Stomach (tissue), 9 donors: Measurements from ENCODE around the gene LMF2. TPM values are rescaled to one million over a fixed set of nuclear protein-coding genes. Genes with fewer than 3 reads are reported as not detected.
A peak's percentile ranks its signal among the peaks of the same experiment; 100 is the strongest.

ENCODE experiments used
- DNase-seq, 2 donors: peaks; one replicate each; pipeline versions ENCODE4 v3.0.0 to v3.0.0-alpha.2; 2013 to 2019
- H3K27ac ChIP-seq, 5 donors: fragments of 200-600 bp in 4 of 5; sonication (generic) in 4 of 5; one replicate each; pipeline ENCODE4 v1.5.1; 2013 to 2019; ENCODE audit warnings: mild to moderate bottlenecking in 1 of 5, moderate library complexity in 1 of 5
- H3K27me3 ChIP-seq, 3 donors: fragments of 200-600 bp; sonication (generic); one replicate each; pipeline ENCODE4 v1.5.1; 2017 to 2019; ENCODE audit warnings: mixed run types in 1 of 3
- H3K36me3 ChIP-seq, 4 donors: fragments of 200-600 bp; sonication (generic); 1 replicate in 3 of 4; 2 replicates in 1 of 4; pipeline ENCODE4 v1.5.1; 2016 to 2019
- H3K4me1 ChIP-seq, 4 donors: fragments of 200-600 bp; sonication (generic); one replicate each; pipeline ENCODE4 v1.5.1; 2016 to 2019
- H3K4me3 ChIP-seq, 4 donors: fragments of 200-600 bp; sonication (generic) in 3 of 4; one replicate each; pipeline ENCODE4 v1.5.1; 2016 to 2019; ENCODE audit warnings: mild to moderate bottlenecking in 1 of 4
- H3K9me3 ChIP-seq, 4 donors: fragments of 200-600 bp; sonication (generic); one replicate each; pipeline ENCODE4 v1.5.1; 2016 to 2019
- CTCF ChIP-seq, 7 experiments: fragments of 450-650 bp in 4 of 7; fragments of 200-600 bp in 3 of 7; sonication (generic) in 3 of 7; IDR thresholded peaks; one replicate each; pipeline ENCODE4 v1.5.1; 2016 to 2019; ENCODE audit warnings: antibody characterized with exemption in 7 of 7, control low read depth in 2 of 7, mild to moderate bottlenecking in 1 of 7
- EP300 ChIP-seq: sonication (generic); formaldehyde crosslinking; IDR thresholded peaks from one replicate; pipeline ENCODE4 v1.6.1; 2017; ENCODE audit warnings: antibody characterized with exemption
- POLR2A ChIP-seq, 4 donors: fragments of 450-650 bp; IDR thresholded peaks; one replicate each; pipeline ENCODE4 v1.6.1; 2016; ENCODE audit warnings: antibody characterized with exemption in 4 of 4, control low read depth in 2 of 4, mild to moderate bottlenecking in 1 of 4, moderate library complexity in 1 of 4
- POLR2AphosphoS5 ChIP-seq, 3 donors: sonication (generic); formaldehyde crosslinking; IDR thresholded peaks; one replicate each; pipeline ENCODE4 v1.6.1; 2016; ENCODE audit warnings: antibody characterized with exemption in 3 of 3
- WGBS, 5 donors: extraction: QIAGEN DNeasy Blood & Tissue Kit in 3 of 5; methylation state at CpG; one replicate each; pipeline versions ENCODE4 v1.1.5 to v1.1.7; 2013 to 2018; 5-methylcytosine and 5-hydroxymethylcytosine counted together
- intact Hi-C: fragments of 100-400 bp; cut with DNase I; formaldehyde crosslinking; loops from one replicate; pipeline ENCODE4 v1.15.1; 2023; ENCODE audit warnings: low total_unique reads
- polyA plus RNA-seq, 3 donors: library from polyadenylated mRNA; stranded (reverse); fragments of 200-250 nt; gene quantifications; one replicate each; pipeline ENCODE4 v1.2.3, GENCODE V29; 2013
- total RNA-seq, 5 donors: library from RNA; depleted of rRNA; stranded (reverse); fragments of >200 nt; gene quantifications; one replicate each; pipeline versions ENCODE4 v1.1.0 to v1.2.3, GENCODE V29; 2014 to 2016
- donor health status: healthy with polysubstance abuse.
- donor health status: Bipolar disorder and iron deficiency.
- donor health status: healthy.

The LMF2 gene
- total and polyA plus RNA-seq, 8 donors = 11.9 to 212 (median 52.9) TPM

- intact Hi-C loops = loop anchor here (10.0 kb wide), 1 partner anchor 64 kb away; no protein-coding TSS in a partner anchor
- DNase-seq = no peak
- no peak for TF ChIP-seq POLR2AphosphoS5 (IDR thresholded peaks at IDR 0.05)
- no peak for TF ChIP-seq POLR2A (IDR thresholded peaks at IDR 0.05)
- no peak for TF ChIP-seq EP300
- TF ChIP-seq CTCF (IDR thresholded peaks at IDR 0.05) = no peak
Observed at GRCh38 chr22:50550395-50550794, 42.9 kb upstream of the LMF2 start.

DNA sequence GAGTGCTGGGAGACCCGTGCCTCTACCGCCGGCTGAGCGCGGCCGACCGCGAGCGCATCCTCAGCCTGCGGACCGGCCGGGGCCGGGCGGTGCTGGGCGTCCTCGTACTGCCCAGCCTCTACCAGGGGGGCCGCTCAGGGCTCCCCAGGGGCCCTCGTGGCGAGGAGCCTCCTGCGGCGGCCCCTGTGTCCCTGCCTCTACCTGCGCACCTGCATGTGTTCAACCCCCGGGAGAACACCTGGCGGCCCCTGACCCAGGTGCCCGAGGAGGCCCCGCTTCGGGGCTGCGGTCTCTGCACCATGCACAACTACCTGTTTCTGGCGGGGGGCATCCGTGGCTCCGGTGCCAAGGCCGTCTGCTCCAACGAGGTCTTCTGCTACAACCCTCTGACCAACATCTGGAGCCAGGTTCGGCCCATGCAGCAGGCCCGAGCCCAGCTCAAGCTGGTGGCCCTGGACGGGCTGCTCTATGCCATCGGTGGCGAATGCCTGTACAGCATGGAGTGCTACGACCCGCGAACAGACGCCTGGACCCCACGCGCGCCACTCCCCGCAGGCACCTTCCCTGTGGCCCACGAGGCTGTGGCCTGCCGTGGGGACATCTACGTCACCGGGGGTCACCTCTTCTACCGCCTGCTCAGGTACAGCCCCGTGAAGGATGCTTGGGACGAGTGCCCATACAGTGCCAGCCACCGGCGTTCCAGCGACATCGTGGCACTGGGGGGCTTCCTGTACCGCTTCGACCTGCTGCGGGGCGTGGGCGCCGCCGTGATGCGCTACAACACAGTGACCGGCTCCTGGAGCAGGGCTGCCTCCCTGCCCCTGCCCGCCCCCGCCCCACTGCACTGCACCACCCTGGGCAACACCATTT, 41.7 kb upstream of the LMF2 start:
- Histone ChIP-seq H3K9me3 (no peaks in the 10 kb centered on the region), H3K27me3 (peaks cover 11 to 68% (median 26%) of the 10 kb centered on the region in 3 donors), H3K27ac (peak overlapping the region; percentile 11 to 60 (median 28)), H3K4me1 (peaks cover 17 to 43% (median 27%) of the 10 kb centered on the region in 4 donors), H3K4me3 (peak overlapping the region; percentile 29 to 42 (median 32)), H3K36me3 (no peaks in the 10 kb centered on the region)
- no peak for TF ChIP-seq EP300
- TF ChIP-seq CTCF (IDR thresholded peaks at IDR 0.05) = no peak
- no peak for TF ChIP-seq POLR2A (IDR thresholded peaks at IDR 0.05)
- TF ChIP-seq POLR2AphosphoS5 (IDR thresholded peaks at IDR 0.05) = no peak
- no peak for DNase-seq
- WGBS, 5 donors = 57 to 95% (median 61%) methylated on average over 12 to 68 of the region's 68 CpGs
- intact Hi-C loops = no loop called here

More at GRCh38 chr22:50550395-50550794, 42.9 kb upstream of the LMF2 start:
- Histone ChIP-seq H3K36me3 (no peaks in the 10 kb centered on the region), H3K4me3 (no peak overlapping the region), H3K27me3 (peaks cover 11 to 56% (median 26%) of the 10 kb centered on the region in 3 donors), H3K27ac (no peak overlapping the region), H3K4me1 (peaks cover 12 to 33% (median 19%) of the 10 kb centered on the region in 4 donors), H3K9me3 (no peaks in the 10 kb centered on the region)
- 89 to 94% (median 90%) methylated on average over 8 of the region's 8 CpGs for WGBS, 5 donors

GRCh38 chr22:50548040-50548920, 40.8 kb upstream of the LMF2 start:
- H3K27ac ChIP-seq = peak overlapping the region; percentile 23 to 60 (median 28)
- intact Hi-C loops = no loop called here
- no peaks in the 10 kb centered on the region for H3K9me3 ChIP-seq
- WGBS, 5 donors = 9 to 21% (median 11%) methylated on average over 6 to 56 of the region's 56 CpGs
- peak in 1 of 2 donors; percentile 58 for DNase-seq
- no peak for TF ChIP-seq POLR2A (IDR thresholded peaks at IDR 0.05)
- TF ChIP-seq POLR2AphosphoS5 (IDR thresholded peaks at IDR 0.05) = no peak
- TF ChIP-seq CTCF (IDR thresholded peaks at IDR 0.05) = no peak
- no peak for TF ChIP-seq EP300
- peaks cover 17 to 51% (median 34%) of the 10 kb centered on the region in 4 donors for H3K4me1 ChIP-seq
- no peaks in the 10 kb centered on the region for H3K36me3 ChIP-seq
- H3K4me3 ChIP-seq = peak overlapping the region; percentile 29 to 42 (median 32)
- H3K27me3 ChIP-seq = peaks cover 11 to 76% (median 26%) of the 10 kb centered on the region in 3 donors
